ENCODE measurements around the gene CYP4F8. TPM values are rescaled to one million over a fixed set of nuclear protein-coding genes. Genes with fewer than 3 reads are reported as not detected.

CYP4F8 gene
- total RNA-seq, 1 donor from 2014 or later, result not detected

DNA sequence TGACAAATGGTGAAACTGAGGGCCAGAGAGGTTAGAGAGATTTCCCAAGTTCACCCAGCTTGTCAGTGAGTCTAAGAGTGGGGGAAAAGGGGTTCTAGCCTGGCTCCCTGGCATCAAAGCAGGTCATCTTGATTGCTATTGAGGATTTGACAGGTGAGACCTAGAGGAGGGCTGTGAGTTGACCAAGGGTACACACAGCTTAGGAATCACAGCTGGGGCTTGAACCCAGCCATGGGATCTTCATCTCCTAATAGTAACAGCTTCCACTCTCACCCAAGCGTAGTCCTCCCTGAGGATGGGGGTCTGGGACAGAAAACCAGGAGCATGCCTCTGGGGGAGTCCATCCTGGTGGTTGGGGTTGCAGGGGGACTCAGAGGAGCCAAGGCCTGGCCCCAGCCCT is 6.8 kb downstream of the CYP4F8 start:
- Histone ChIP-seq H3K36me3 (no peaks in the 10 kb centered on the region), H3K4me3 (no peak overlapping the region), H3K27ac (no peak overlapping the region), H3K27me3 (no peaks in the 10 kb centered on the region), H3K9me3 (no peaks in the 10 kb centered on the region), H3K4me1 (no peaks in the 10 kb centered on the region)
- no peak for DNase-seq (ENCODE audit: low spot score in 2 of 2)
- TF ChIP-seq, protein P1, sequence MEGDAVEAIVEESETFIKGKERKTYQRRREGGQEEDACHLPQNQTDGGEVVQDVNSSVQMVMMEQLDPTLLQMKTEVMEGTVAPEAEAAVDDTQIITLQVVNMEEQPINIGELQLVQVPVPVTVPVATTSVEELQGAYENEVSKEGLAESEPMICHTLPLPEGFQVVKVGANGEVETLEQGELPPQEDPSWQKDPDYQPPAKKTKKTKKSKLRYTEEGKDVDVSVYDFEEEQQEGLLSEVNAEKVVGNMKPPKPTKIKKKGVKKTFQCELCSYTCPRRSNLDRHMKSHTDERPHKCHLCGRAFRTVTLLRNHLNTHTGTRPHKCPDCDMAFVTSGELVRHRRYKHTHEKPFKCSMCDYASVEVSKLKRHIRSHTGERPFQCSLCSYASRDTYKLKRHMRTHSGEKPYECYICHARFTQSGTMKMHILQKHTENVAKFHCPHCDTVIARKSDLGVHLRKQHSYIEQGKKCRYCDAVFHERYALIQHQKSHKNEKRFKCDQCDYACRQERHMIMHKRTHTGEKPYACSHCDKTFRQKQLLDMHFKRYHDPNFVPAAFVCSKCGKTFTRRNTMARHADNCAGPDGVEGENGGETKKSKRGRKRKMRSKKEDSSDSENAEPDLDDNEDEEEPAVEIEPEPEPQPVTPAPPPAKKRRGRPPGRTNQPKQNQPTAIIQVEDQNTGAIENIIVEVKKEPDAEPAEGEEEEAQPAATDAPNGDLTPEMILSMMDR (IDR thresholded peaks at IDR 0.05), result no peak
- intact Hi-C loops (cut with DNase I), result no loop called here

DNA sequence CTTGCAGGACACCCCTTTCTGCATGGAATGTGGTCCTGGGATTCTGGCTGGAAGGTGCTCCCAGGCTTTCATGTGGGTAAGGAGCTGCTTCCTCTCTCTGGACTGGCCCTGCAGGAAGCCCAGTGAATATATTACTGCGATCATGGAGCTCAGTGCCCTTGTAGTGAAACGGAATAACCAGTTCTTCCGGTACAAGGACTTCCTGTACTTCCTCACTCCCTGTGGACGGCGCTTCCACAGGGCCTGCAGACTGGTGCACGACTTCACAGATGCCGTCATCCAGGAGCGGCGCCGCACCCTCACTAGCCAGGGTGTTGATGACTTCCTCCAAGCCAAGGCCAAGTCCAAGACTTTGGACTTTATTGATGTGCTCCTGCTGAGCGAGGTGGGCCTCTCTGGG is 8.0 kb downstream of the CYP4F8 start:
- Histone ChIP-seq H3K27ac (no peak overlapping the region), H3K9me3 (no peaks in the 10 kb centered on the region), H3K4me1 (no peaks in the 10 kb centered on the region), H3K4me3 (no peak overlapping the region), H3K27me3 (no peaks in the 10 kb centered on the region), H3K36me3 (no peaks in the 10 kb centered on the region)
- no peak for DNase-seq (ENCODE audit: low spot score in 2 of 2)
- intact Hi-C loops (cut with DNase I), result no loop called here
- TF ChIP-seq, protein P1 (IDR thresholded peaks at IDR 0.05), result no peak

- no peak overlapping the region for H3K4me3 ChIP-seq
- H3K9me3 ChIP-seq, result no peaks in the 10 kb centered on the region
- TF ChIP-seq, protein P1 (IDR thresholded peaks at IDR 0.05), result no peak
- H3K4me1 ChIP-seq, result no peaks in the 10 kb centered on the region
- no peak overlapping the region for H3K27ac ChIP-seq
- DNase-seq (ENCODE audit: low spot score in 2 of 2), result no peak
- H3K27me3 ChIP-seq, result no peaks in the 10 kb centered on the region
- intact Hi-C loops (cut with DNase I), result no loop called here
- H3K36me3 ChIP-seq, result no peaks in the 10 kb centered on the region
Observed at GRCh38 chr19:15623711-15624318, 8.8 kb downstream of the CYP4F8 start.

DNA sequence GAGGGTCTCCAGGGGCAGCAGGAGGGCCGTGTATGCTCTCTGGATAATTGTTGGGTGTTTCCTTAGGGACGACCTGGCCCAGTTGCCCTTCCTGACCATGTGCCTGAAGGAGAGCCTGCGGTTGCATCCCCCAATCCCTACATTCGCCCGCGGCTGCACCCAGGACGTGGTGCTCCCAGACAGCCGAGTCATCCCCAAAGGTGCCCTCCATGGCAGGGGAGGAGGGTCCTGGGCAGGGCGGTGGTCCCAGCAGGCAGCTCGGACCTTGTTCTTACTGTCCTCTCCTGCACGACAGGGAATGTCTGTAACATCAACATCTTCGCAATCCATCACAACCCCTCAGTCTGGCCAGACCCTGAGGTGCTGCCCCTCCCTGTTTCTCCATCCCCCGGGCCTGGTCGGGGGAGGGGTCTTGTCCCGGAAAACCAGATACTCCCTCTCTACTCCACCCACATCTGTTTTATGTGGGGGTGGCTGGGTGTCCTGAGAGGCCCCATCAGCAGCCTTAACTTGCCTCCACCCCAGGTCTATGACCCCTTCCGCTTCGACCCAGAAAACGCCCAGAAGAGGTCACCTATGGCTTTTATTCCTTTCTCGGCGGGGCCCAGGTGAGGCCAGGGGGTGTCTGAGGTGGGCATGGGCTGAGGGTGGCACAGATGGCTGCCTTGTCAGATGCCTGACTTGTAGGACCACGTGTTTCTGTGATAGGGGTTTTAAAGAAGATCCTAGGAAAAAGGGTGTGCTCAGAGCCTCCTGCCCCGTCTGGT is 13.4 kb downstream of the CYP4F8 start:
- intact Hi-C loops (cut with DNase I), result no loop called here
- Histone ChIP-seq H3K27me3 (no peaks in the 10 kb centered on the region), H3K4me1 (no peaks in the 10 kb centered on the region), H3K36me3 (no peaks in the 10 kb centered on the region), H3K9me3 (no peaks in the 10 kb centered on the region), H3K4me3 (no peak overlapping the region), H3K27ac (no peak overlapping the region)
- TF ChIP-seq, protein P1 (IDR thresholded peaks at IDR 0.05), result no peak
- no peak for DNase-seq (ENCODE audit: low spot score in 2 of 2)

DNA sequence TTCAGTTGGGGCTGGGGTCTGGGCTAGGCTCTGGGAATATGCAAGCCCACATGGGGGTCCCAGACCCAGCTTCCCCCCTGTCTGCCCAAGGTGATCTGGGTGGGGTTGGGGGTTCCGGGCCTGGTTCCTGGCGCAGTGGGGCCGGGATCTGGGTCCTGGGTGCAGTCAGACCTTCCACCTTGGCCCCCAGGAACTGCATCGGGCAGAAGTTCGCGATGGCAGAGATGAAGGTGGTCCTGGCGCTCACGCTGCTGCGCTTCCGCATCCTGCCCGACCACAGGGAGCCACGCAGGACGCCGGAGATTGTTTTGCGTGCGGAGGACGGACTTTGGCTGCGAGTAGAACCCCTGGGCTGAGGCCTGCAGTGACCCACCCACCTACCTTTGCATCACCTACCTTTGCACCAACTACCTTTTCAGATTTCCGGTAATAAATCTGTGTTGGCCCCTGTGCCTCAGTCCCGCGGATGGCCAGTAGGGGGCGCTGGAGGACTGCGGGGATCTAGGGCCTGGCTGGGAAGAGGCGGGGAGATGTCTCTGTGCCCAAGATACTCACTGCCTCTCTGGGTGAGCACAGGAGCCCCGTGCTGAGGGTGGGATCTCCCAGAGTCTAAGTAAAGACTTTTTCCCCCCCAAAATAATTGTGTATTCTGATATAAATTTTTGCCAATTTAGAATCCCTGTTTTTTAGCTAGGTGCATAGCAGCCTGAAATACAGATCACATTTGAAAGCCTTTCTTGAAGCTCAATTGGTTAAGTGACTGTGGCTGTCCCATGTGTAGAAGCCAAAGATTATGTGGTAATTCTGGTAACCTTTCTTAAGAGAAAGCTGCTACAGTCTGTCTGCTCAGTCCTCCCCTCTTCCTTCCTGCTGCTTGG is 14.2 kb downstream of the CYP4F8 start:
- intact Hi-C loops (cut with DNase I), result no loop called here
- Histone ChIP-seq H3K4me1 (no peaks in the 10 kb centered on the region), H3K4me3 (no peak overlapping the region), H3K9me3 (no peaks in the 10 kb centered on the region), H3K27ac (no peak overlapping the region), H3K27me3 (no peaks in the 10 kb centered on the region), H3K36me3 (no peaks in the 10 kb centered on the region)
- TF ChIP-seq, protein P1 (IDR thresholded peaks at IDR 0.05), result peak; percentile 85 to 91 (median 87)
- peak; percentile 12 to 86 for DNase-seq (ENCODE audit: low spot score in 2 of 2)

Data from ascending aorta (tissue), 2 donors.